Measurements from ENCODE around the gene XYLB.

The XYLB gene

DNA sequence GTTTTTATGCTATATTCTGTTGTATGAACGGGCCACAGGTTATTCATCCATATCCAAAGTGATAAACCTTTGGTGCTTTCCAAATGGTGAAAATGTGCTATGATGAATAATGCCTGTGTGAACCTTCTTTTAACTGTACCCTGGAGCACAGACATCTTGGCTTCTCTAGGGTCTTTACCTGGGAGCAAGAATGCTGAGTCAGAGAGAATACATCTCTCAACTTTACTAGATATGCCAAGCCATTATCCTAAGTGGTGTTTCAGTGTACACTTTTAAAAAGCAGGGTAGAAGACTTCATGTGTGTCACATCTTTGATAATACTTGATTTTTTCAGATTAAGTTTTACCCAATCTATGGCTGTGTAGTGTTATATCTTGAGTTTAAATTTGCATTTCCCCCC lies 23.5 kb upstream of the XYLB start:
- DNase-seq (ENCODE audit: low read depth), result no peak

DNA sequence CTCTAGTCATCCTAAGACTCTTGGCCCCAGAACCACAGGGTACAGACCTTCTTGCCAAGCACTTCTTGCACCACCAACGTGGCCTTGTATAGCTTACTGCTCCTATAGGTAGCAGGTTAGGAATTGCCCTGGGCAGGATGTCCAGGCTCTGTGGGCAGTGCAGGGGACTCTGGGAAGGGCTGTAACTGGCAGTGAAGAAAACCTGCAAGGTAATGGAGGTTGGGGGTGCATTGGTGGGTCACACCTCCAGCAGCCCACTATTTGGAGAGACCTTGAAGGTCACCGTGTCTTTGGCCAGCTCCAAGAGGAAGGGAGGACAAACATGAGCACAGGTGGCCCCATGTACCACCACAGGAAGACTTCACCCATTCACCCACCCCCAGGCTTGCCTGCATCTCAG lies 21.3 kb upstream of the XYLB start:
- no peak for DNase-seq (ENCODE audit: low read depth)

DNA sequence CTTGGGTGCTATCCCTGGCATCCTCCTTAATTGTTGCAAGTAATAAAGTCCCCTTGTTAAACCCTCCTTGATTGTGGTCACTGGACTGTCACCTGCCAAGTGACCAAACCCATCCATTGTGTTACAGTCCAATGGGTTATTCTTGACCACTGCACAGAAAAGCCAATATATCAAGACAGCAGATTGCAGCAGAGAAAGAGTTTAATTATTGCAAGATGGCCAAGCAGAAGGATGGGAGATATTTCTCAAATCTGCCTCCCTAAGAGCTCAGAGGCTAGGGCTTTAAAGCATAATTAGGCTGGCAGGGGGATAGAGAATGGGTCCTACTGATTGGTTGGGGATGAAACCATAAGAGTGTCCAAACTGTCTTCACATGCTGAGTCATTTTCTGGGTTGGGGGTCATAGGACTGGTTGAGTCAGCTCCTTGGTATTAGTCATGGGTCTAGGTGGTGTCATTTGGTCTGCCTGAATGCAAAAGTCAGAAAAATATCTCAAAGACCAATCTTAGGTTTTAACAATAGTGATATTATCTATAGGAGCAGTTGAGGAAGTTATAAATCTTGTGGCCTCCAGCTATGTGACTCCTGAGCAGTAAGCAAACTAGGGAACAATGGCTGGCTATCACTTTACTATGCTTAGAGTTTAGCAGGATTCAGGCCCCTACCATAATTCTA lies 19.1 kb upstream of the XYLB start:
- DNase-seq (ENCODE audit: low read depth), result no peak

DNA sequence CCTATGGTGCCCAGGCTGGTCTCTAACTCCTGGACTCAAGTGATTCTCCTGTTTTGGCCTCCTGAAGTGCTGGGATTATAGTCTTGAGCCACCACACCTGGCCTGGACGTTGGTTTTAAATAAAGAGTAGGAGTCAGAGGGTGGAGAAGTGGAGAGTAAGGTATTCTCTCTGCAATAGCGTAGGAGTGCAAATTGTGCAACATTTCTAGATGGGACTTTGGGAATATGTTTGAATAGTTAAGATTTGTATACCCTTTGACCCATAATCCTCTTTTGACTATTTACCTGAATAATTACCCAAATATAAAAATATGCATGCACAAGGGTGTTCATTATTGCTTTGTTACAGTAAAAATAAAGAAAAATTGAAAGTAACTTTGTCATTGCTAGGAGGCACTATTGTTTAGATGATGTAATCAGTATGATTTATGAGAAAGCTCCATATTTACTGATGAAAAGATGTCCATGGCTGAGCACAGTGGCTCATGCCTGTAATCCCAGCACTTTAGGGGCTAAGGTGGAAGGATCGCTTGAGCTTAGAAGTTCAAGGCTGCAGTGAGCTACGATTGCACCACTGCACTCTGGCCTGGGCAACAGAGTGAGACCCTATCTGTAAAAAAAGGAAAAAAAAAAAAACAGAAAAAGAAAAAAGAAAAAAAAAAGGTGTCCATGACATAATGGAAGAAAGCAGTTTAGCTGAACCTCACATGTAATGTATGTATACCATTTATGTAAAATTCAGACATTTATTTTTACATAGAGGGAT lies 15.1 kb upstream of the XYLB start:
- no peak for DNase-seq (ENCODE audit: low read depth)

DNA sequence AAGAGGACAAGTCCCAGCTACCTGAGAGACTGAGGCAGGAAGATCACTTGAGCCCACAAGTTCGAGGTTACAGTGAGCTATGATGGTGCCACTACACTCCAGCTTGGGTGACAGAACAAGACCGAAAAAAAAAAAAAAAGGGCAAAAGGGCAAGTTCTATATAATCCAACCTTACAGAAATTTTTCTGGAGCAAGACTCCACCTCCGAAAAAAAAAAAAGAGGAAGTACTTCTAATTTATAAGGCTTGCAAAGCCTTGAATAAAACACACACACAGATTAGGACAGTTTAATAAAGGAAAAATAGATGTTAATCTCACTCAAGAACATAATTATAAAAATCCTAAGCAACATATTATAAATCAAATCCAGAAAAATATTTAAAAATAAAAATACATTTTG lies 14.4 kb upstream of the XYLB start:
- DNase-seq (ENCODE audit: low read depth), result no peak

DNA sequence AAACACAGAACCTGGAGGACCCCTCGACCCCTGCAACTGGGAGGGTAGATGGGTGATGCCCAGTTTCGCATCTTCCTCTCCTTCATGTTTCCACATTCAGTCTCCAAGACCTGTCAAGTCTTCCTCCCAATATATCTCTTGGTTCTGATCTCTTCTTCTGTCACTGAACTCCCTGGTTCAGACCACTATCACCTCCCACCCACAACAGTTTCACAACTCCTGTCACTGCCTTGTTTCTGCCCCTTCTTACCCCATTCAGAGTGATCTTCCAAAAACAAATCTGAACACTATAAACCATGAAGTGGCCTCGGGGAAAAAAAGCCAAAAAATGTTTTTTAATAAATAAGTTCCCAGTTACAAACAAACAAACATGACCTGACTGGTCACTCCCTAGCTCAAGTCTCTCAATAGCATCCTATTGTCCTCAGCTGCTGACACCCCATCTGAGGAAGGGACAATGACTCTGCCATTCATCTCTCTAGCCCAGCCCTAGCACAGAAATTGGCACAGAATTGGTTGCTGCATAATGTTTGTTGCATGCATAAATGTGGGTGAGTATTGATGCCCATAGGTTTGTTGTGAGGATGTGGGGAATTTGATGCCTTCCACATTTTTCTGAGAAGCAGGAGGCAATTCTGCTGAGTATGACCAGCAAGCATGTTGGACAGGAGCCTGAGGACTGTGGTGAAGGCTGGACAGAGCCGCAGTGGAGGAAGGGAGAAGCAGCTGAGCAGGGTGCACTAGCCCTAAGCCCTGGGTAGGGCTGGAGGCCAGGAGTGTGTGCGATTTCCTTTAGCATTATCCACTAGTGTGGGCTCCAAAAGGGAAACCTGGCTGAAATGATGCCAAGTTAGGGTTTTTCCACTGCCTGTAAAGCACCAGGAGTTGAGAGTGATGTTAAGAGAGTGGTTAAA lies 12.2 kb upstream of the XYLB start:
- DNase-seq (ENCODE audit: low read depth), result no peak

DNA sequence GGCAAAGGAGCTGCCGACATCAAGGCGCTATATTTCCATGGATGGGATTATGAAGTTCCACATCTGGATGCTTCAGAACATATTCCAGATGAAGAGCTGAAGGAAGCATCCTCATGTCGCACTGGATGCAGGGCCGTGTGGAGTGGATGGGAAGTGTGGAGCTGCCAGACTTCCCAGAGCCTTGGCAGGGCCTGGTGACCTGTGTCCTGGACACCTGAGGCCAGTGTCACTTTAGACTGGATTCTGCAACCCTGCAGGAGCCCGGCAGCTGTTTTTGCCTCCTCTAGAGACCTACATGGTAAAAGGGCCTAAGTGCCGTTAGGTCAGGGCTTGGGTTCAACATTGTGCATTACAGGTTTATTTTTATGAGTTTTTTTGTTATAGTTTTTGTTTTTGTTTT lies 11.3 kb upstream of the XYLB start:
- no peak for DNase-seq (ENCODE audit: low read depth)

DNA sequence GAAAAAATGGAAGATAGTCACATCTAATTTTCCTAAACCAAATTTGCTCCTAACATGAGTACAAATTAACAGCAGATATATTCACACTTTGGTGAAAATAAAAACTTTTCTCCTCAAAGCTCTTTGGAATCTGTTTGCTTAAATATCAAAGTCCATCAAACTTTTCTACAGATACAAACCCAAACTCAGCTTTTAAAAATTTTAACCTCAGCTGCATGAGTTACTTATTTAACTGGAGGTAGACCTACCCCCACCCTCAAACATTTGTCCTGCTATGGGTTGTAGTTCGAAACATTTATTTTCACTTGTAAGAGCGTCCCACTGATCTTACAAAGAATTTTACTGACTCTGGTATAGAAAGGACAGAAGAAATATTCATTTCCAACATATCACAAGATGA lies 8.9 kb upstream of the XYLB start:
- DNase-seq (ENCODE audit: low read depth), result no peak

DNA sequence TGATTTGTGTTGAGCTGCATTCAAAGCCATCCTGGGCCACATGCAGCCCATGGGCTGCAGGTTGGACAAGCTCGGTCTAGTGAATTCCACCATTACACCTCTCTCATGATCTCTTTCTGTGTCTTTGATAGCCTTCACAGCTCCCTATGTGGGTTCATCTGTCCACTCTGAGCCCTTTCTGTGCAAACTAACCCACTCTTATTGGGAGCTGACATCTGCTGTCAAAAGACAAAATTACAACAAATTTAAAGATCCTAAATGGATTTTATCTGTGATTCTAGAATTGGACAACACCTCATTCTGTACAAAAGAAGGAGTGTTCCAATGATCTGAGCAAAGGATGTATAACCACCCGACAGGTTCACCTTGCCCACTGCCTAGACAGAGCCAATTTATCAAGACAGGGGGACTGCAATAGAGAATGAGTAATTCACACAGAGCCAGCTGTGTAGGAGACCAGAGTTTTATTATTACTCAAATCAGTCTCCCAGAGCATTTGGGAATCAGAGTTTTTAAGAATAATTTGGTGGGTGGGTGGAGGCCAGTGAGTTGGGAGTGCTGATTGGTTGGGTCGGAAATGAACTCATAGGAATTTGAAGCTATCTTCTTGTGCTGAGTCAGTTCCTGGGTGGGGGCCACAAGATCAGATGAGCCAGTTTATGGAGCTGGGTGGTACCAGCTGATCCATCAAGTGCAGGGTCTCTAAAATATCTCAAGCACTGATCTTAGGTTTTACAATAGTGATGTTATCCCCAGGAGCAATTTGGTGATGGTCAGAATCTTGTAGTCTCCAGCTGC lies 2.6 kb upstream of the XYLB start:
- DNase-seq (ENCODE audit: low read depth), result no peak

DNA sequence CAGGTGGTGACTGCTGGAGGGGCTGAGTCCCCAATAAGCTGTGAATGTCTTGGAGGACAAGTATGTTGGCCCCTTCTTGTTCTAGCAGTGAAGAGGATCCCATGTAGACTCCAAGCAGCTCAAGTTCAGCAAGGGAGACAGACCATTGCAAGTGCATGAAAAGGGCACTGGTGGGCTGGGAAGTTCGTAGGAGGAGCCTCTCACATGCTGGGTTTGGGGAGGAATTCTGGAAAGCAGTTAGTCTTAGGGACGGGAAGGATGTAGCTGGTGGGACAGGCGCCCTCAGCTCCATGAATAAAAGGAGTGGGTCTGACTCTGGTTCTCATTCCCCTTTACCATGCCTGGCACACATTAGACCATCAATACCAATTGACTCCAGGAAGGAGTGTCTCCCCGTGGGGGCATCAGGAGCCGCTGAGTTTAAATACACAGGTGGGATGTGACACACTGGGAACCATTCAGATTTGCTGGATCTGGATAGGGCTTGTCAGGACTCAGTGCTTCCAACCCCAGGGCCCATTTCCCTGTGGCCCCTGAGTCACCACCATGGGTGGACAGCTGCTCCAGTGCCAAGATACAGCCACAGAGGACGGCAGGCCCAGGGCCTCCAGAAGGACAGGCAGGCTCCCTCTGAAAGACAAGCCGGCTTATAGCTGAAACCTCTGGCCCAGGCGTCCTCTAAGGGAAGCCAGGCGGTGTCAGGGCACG lies 552 bp upstream of the XYLB start:
- DNase-seq (ENCODE audit: low read depth), result no peak

DNA sequence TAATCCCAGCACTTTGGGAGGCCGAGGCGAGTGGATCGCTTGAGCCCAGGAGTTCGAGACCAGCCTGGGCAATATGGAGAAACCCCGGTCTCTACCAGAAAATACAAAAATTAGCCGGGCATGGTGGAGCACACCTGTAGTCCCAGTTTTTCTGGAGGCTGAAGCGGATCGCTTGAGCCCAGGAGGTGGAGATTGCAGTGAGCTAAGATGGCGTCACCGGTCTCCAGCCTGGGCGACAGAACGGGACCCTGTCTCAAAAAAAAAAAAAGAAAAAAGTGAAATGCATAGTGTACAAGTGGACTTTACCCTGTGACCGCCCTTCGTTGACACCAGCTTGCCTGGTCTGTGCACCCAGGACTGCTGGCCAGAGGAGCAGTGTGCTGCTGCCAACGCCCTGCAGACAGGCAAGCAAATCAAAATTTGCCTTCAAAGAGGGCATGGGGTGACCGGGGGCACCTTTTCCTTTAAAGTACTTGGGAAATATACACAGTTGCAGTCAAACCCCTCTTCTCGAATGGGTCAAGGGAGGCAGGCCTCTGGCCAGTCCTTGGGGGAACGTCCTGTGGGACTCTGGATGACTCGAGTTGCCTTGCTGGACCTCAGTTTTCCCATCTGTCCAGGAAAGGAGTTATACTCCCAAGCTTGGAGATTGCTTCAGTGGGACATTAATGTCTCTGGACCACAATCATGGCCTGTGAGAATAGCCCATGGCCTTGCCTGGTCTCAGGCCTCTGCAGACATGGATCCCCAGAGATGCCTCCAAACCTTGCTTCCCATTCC lies 1.0 kb downstream of the XYLB start:
- no peak for DNase-seq (ENCODE audit: low read depth)

DNA sequence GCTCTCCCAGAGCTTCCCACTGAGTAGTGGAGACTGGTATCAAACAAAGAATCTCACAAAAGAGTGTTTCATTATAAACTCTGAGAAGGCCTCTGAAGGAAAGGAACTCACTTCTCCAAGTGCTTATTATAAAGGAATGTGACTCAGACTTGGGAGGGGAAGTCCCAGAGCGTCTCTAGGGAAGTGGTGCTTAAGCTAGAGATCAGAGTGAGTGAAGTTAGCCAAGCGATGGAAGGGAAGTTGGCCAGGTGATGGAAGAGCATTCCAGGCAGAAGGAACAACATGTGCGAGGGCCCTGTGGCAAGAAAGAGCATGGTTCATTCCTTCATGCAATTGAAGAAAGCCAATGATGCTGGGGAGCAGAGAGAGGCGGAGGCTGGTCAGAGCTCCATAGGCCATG lies 2.3 kb downstream of the XYLB start:
- DNase-seq (ENCODE audit: low read depth), result no peak

DNA sequence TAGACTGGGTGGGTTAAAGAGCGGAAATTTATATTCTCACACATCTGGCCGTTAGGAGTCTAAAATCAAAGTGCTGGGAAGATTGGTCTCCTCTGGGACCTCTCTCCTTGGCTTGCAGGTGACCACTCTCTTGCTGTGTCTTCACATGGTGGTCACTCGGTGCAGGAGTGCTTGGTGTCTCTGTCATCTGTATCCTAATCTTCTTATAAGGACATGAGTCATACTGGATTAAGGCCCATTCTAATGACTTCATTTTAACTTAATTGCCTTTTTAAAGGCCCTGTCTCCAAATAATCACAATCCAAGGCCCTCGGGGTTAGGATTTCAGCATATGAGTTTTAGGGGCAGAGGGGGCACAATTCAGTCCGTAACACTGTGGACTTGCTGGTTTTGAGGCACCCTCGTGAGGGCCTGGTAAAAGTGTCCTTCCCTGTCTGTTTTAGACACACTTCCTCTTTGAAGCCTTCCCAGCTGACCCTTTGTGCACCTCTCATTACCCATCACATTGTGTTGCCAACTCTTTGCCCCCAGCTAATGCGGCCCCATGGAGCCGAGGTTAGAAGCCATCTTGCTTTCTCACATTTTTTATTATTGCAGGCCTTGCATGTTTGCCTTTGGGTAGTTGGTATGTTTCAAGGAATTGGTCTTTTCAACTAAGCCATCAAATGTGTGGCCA lies 3.2 kb downstream of the XYLB start:
- DNase-seq (ENCODE audit: low read depth), result no peak

DNA sequence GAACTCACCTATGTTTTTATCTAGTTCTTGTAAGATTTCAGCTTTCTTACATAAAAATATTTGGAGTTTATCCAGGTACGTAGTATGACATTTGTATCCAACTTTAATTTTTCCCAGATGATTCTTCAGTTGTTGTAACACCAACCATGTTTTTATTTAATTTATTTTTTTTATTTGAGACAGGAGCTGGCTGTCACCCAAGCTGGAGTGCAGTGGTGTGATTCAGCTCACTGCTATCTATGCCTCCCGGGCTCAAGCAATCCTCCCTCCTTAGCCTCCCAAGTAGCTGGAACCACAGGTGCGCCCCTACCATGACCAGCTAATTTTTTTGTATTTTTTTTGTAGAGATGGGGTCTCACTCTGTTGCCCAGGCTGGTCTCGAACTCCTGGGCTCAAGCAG lies 6.6 kb downstream of the XYLB start:
- no peak for DNase-seq (ENCODE audit: low read depth)

DNA sequence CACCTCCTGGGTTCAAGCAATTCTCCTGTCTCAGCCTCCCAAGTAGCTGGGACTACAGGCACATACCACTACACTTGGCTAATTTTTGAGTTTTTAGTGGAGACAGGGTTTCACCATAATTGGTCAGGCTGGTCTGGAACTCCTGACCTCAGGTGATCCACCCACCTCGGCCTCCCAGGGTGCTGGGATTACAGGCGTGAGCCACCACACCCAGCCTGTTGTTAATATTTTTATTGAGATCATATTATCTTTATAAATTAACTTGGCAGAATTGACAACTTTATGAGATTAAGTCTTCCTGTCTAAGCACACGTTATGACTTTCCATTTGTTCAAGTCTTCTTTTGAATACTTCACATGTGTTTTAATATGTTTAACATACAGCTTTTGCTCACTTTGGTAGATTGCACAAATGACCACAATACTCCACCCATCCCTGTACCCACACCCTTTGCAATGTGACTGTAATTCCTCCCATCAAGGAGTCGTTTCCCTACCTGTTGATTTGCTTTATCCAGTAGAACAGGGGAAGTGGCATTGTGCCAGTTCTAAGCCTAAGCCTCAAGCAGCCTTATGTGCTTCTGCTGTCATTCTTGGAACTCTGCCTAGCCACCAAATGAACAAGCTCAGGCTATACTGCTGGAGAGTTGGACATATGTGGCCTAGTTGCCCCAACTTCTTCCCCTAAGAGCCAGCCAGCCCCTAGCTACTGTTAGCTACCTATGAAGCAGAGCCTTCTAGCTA lies 8.2 kb downstream of the XYLB start:
- no peak for DNase-seq (ENCODE audit: low read depth)

DNA sequence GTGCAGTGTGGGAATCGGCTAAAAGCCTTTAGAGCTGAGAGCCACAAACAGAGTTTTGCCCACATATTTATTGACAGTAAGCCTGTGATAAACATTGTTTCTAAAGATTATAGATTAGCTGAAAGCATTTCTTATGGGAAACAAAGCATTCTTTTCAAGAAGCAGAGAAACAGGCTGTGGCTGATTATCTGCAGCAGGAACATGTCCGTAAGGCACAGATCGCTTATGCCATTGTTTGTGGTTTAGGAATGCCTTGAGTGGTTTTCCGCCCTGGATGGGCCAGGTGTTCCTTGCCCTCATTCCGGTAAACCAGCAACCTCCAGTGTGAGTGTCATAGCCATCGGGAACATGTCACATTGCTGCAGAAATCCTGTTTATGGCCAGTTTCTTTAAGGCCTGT lies 12.5 kb downstream of the XYLB start:
- DNase-seq (ENCODE audit: low read depth), result no peak

DNA sequence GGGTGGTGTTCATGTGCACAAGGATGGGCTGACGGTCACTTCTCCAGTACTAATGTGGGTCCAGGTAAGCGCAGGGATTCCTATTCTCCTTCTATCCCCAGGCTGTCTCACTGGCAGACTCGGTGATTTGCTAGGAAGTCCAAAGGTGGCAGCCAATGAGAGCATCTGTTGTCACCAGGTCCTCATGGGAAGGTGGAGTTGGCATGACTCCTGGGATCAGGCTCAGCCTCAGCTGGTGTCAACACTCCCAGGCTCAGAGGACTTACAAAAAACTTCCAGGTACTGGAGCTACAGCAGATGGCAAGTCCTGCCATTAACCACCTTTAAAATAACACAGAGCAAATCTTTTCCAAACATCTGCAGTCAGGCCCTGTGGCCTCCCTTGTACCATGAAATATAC lies 13.8 kb downstream of the XYLB start:
- DNase-seq (ENCODE audit: low read depth), result no peak

DNA sequence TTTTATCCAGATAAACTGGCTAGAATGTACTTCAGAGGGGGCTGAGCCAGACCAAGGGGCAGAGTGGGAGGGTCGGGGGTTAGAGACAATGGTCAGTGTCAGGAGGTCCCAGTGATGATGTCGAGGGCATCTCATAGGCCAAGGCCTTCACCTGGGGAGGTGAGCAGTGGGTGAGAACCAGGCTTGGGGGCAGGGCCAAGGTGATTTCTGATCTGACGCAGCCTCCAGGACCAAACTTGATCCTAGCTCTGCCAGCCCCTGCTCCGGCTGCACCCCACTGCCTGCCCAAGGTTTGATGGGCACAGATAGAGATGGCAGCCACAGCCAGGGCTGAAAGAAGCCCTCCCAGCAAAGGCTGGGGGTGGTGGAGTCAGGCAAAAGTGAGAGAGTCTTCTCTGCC lies 14.9 kb downstream of the XYLB start:
- no peak for DNase-seq (ENCODE audit: low read depth)

DNA sequence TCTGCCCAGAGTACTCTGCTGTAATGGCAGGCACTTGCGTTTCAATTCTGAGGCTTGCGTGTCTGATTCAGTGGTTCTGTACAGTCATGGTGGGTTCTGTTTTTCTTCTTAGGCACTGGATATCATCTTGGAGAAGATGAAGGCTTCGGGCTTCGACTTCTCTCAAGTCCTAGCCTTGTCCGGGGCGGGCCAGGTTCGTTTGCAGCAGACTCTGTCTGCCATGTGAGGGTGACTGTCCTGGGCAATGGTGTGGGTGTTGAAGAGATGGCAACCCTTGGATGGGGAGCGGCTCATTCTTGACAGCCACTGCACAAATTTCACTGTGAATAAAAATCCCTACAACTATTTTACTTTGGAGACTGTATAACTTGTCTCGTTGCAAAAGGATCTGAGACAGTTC lies 16.2 kb downstream of the XYLB start:
- DNase-seq (ENCODE audit: low read depth), result no peak
